Pancreas (tissue), 10 donors: ENCODE data around the gene B3GAT3. TPM values are rescaled to one million over a fixed set of nuclear protein-coding genes. Genes with fewer than 3 reads are reported as not detected.
"Not testable (repeated sequence)": the region's sequence is repeated elsewhere in the genome, so short reads cannot be mapped to it uniquely, and the experiment has no call there.

Experiments
- ATAC-seq, 4 donors: fragments of 200-7000 bp; cut with Tn5 transposase; one replicate each; pipeline versions ENCODE4 v1.8.0 to v1.9.1; 2020; ENCODE audit warnings: mild to moderate bottlenecking in 4 of 4, moderate library complexity in 4 of 4
- DNase-seq, 6 donors: peaks; one replicate each; pipeline ENCODE4 v3.0.0-alpha.2; 2020
- FAIRE-seq: peaks from 2 replicates; lab custom pipeline; 2012; peaks lifted over from hg19 to GRCh38; lab: Jason Lieb, UNC
- H3K27ac ChIP-seq, 4 donors: fragments of 200-600 bp; sonication (generic); 1 replicate in 3 of 4; 2 replicates in 1 of 4; pipeline versions ENCODE4 v1.5.0 to v1.8.0; 2020
- H3K27me3 ChIP-seq, 4 donors: fragments of 200-600 bp; one replicate each; pipeline ENCODE4 v1.8.0; 2021
- H3K36me3 ChIP-seq, 3 donors: fragments of 200-600 bp; sonication (generic) in 1 of 3; one replicate each; pipeline versions ENCODE4 v1.5.0 to v1.8.0; 2020 to 2021
- H3K4me1 ChIP-seq, 3 donors: fragments of 200-600 bp; one replicate each; pipeline ENCODE4 v1.8.0; 2021
- H3K4me3 ChIP-seq, 4 donors: fragments of 200-600 bp; sonication (generic) in 2 of 4; one replicate each; pipeline versions ENCODE4 v1.5.0 to v1.8.0; 2020 to 2021
- H3K9me3 ChIP-seq, 4 donors: fragments of 200-600 bp; one replicate each; pipeline ENCODE4 v1.8.0; 2021
- WGBS, 2 donors: extraction: QIAGEN DNeasy Blood & Tissue Kit; methylation state at CpG; one replicate each; pipeline ENCODE4 v1.1.7; 2013; 5-methylcytosine and 5-hydroxymethylcytosine counted together
- intact Hi-C, 3 donors: fragments of 100-400 bp; cut with DNase I; formaldehyde crosslinking; loops; one replicate each; pipeline versions ENCODE4 v1.11.1 to v1.14.2; 2022
- polyA plus RNA-seq, 2 donors: library from polyadenylated mRNA; stranded (reverse); fragments of 200-250 nt; gene quantifications; one replicate each; pipeline ENCODE4 v1.2.3, GENCODE V29; 2013
- total RNA-seq, 6 donors: library from RNA; stranded (reverse); fragmentation: NEBNext Ultra II Directional in 4 of 6; extraction: Animal tissue kit (Norgen Biotek cat#: 25700) in 4 of 6; gene quantifications; one replicate each; pipeline versions ENCODE4 v1.2.1 to v1.2.4, GENCODE V29; 2021 to 2023
- TF ChIP-seq, protein P1 (sequence below), 4 donors: fragments of 200-600 bp; sonication (generic) in 3 of 4; IDR thresholded peaks; one replicate each; pipeline versions ENCODE4 v1.5.0 to v1.8.0; 2021; ENCODE audit warnings: antibody characterized with exemption in 4 of 4
- donor health status: healthy with polysubstance abuse.
- donor health status: DM: no; HTN: no; CAD: no; lungs with moderate emphysema.
- donor health status: DM: no; HTN: no; CAD: no.
- donor health status: control.
- donor health status: control.
- donor health status: Bipolar disorder and iron deficiency.
- donor health status: DM: yes; HTN: yes; CAD: no.
- donor health status: DM: no; HTN: no; CAD: no.
- donor health status: DM: no; HTN: no; CAD: no.
- donor health status: DM: yes; HTN: yes; CAD: no.

The B3GAT3 gene
- total and polyA plus RNA-seq, 8 donors: 13.2 to 50.8 (median 18.5) TPM

DNA sequence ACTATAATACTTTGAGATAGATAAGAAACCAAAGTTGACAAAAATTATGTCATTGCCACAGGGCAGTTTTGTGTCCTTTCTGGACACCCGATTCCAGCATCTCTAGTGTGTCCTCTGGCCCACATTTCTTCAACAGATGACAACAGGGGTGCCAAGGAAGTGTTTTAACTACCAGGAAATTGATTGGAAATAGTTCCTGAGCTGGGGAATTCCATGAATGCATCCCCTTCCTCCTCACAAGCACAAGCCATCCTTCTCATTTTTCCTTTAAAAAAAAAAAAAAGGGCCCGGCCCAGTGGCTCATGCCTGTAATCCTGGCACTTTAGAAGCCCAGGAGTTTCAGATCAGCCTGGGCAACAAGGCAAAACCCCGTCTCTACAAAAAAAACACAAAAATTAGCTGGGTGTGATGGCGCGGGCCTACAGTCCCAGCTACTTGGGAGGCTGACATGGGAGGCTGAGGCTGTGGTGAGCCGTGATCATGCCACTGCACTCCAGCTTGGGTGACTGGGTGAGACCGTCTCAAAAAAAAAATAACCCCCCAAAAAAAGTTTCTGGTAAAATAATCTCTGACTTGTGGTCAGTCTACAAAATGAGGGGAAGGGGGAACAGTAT lies 797 bp upstream of the B3GAT3 start:
- peak overlapping the region in 3 of 4 donors; percentile 10 to 79 (median 55) for H3K4me3 ChIP-seq
- H3K9me3 ChIP-seq: no peaks in the 10 kb centered on the region
- ATAC-seq (no peak), DNase-seq (no peak), FAIRE-seq (no peak)
- TF ChIP-seq, protein P1, sequence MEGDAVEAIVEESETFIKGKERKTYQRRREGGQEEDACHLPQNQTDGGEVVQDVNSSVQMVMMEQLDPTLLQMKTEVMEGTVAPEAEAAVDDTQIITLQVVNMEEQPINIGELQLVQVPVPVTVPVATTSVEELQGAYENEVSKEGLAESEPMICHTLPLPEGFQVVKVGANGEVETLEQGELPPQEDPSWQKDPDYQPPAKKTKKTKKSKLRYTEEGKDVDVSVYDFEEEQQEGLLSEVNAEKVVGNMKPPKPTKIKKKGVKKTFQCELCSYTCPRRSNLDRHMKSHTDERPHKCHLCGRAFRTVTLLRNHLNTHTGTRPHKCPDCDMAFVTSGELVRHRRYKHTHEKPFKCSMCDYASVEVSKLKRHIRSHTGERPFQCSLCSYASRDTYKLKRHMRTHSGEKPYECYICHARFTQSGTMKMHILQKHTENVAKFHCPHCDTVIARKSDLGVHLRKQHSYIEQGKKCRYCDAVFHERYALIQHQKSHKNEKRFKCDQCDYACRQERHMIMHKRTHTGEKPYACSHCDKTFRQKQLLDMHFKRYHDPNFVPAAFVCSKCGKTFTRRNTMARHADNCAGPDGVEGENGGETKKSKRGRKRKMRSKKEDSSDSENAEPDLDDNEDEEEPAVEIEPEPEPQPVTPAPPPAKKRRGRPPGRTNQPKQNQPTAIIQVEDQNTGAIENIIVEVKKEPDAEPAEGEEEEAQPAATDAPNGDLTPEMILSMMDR (IDR thresholded peaks at IDR 0.05): no peak
- H3K36me3 ChIP-seq: peaks cover 5 to 21% (median 19%) of the 10 kb centered on the region in 3 donors
- H3K4me1 ChIP-seq: peaks cover 0 to 9% (median 7%) of the 10 kb centered on the region in 3 donors
- intact Hi-C loops: no loop called here
- H3K27me3 ChIP-seq: no peaks in the 10 kb centered on the region
- peak overlapping the region; percentile 49 to 84 (median 74) for H3K27ac ChIP-seq
- WGBS, 2 donors: 89 to 94% methylated on average over 7 of the region's 7 CpGs

DNA sequence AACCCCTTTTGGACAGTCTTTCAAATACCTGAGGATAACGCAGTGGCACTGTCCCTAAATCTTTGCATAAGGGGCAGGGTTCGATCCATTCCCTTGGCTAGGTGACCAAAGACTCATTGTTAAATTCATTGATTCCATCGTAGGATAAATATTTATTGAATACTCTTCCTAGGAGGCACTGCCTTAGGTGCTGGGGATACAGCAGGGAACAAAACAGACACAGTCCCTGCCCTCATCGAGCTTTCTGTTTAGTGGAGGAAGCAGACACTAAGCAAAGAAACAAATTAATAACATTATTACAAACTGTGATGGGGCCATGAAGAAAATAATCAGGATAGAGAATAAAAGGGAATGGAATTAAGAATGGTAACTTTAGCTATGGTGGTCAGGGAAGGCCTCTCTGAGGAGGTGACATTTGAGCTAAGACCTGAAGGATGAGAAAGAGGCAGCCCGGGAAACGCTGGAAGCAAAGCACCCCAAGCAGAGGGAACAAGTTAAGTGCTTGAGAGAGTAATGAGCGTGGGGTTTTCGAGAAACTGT lies 689 bp downstream of the B3GAT3 start:
- intact Hi-C loops: no loop called here
- WGBS, 2 donors: 21 to 23% methylated on average over 8 of the region's 8 CpGs
- Histone ChIP-seq H3K4me3 (peak overlapping the region; percentile 55 to 79 (median 62)), H3K27ac (peak overlapping the region; percentile 49 to 84 (median 78)), H3K27me3 (no peaks in the 10 kb centered on the region), H3K9me3 (no peaks in the 10 kb centered on the region), H3K4me1 (peaks cover 0 to 9% (median 7%) of the 10 kb centered on the region in 3 donors), H3K36me3 (peaks cover under 1 to 8% (median 6%) of the 10 kb centered on the region in 3 donors)
- ATAC-seq (no peak), FAIRE-seq (no peak), DNase-seq (no peak)
- TF ChIP-seq, protein P1 (IDR thresholded peaks at IDR 0.05): no peak

DNA sequence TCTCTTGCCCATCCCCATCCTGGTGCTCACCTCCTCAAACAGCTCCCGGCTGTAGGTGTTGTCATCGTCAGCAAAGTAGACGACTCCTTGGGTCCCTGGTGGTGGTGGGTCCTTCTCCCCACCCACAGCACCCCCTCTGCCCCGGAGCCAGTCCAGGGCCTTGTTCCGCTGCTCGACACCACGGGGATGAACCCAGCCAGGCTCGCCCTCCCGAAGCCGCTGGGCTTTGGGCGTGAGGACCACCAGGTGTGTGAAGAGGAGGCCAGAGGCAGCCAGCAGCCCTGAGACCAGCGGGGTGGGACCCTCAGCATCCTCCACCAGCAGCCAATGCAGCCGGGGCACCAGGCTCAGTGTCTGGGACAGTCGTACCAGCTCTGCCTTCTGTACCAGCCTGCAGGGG lies 4.8 kb downstream of the B3GAT3 start:
- WGBS, 2 donors: 92 to 94% methylated on average over 8 to 14 of the region's 14 CpGs
- intact Hi-C loops, H3K4me3 ChIP-seq, H3K4me1 ChIP-seq, H3K9me3 ChIP-seq, H3K27ac ChIP-seq, ATAC-seq, H3K36me3 ChIP-seq, FAIRE-seq, H3K27me3 ChIP-seq, DNase-seq: not testable (repeated sequence)

DNA sequence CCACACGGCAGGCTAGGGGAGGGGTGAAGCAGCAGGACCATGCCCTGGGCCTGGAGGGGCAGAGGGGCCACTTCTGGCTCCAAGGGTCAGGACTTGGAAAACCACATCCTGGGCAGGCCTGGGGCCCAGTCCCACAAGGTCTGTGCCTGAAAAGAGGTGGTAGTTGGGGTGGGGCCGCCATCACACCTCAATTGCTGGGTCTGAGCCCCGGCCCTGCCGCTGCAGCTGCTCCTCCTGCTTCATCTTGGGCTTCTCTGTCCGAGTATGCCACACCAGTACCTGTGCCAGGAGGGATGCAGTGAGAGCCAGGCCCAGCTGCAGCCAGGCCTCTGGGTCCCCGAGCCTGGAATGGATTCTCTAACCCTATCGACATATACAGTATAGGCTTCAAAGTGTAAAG lies 6.3 kb downstream of the B3GAT3 start:
- WGBS, 2 donors: 87 to 96% methylated on average over 7 of the region's 7 CpGs
- TF ChIP-seq, protein P1 (IDR thresholded peaks at IDR 0.05): no peak
- Histone ChIP-seq H3K4me3 (no peak overlapping the region), H3K9me3 (no peaks in the 10 kb centered on the region), H3K4me1 (peaks cover 0 to 11% (median 0%) of the 10 kb centered on the region in 3 donors), H3K36me3 (no peaks in the 10 kb centered on the region), H3K27me3 (no peaks in the 10 kb centered on the region), H3K27ac (no peak overlapping the region)
- FAIRE-seq (no peak), DNase-seq (no peak), ATAC-seq (no peak)
- intact Hi-C loops: no loop called here

DNA sequence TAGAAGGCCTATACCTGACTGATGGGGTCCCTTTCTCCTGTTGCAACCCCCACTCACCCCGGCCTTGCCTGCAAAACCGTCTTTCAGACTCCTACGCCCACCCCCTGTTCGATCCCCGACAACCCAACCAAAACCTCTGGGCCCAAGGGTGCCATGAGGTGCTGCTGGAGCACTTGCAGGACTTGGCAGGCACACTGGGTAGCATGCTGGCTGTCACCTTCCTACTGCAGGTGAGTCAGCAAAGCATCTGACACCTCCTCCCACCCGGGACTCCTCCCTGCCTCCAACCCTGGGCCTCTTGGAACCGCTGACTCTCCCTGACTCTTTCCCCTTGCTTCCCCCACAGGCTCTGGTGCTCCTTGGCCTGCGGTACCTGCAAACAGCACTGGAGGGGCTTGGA lies 7.5 kb downstream of the B3GAT3 start:
- H3K4me1 ChIP-seq: peaks cover 0 to 11% (median 0%) of the 10 kb centered on the region in 3 donors
- no peak overlapping the region for H3K4me3 ChIP-seq
- intact Hi-C loops: no loop called here
- no peaks in the 10 kb centered on the region for H3K36me3 ChIP-seq
- H3K27me3 ChIP-seq: no peaks in the 10 kb centered on the region
- 75% methylated on average over 8 of the region's 8 CpGs for WGBS, 2 donors
- DNase-seq (peak in 1 of 6 donors; percentile 56), FAIRE-seq (no peak), ATAC-seq (no peak)
- TF ChIP-seq, protein P1 (IDR thresholded peaks at IDR 0.05): no peak
- no peak overlapping the region for H3K27ac ChIP-seq
- no peaks in the 10 kb centered on the region for H3K9me3 ChIP-seq
